HG02943 (cell line): ENCODE results near the gene TEX261.
"Not testable (repeated sequence)": the region's sequence is repeated elsewhere in the genome, so short reads cannot be mapped to it uniquely, and the experiment has no call there.

Experiments used
- ATAC-seq: cut with Tn5 transposase; IDR thresholded peaks from one replicate; pipeline ENCODE4 v1.9.1; 2021; ENCODE audit warnings: mild to moderate bottlenecking, low read depth, moderate library complexity; ENCODE audit not compliant: unreplicated experiment

The TEX261 gene

GRCh38 chr2:70994699-70995425, at the start of gene TEX261:
TEX261 (minus strand) TSS chr2:70994873; CDS start chr2:70994757, 116 bp downstream.
- ATAC-seq = peak; percentile 92

- no peak for ATAC-seq
These were observed 49.1 kb upstream of the TEX261 start for GRCh38 chr2:71043531-71044407.

GRCh38 chr2:71042287-71042686, 47.6 kb upstream of the TEX261 start:
- ATAC-seq = no peak

GRCh38 chr2:71036296-71036695, 41.6 kb upstream of the TEX261 start:
- not testable (repeated sequence) for ATAC-seq

GRCh38 chr2:71023553-71024243, 29.0 kb upstream of the TEX261 start:
- not testable (repeated sequence) for ATAC-seq

- not testable (repeated sequence) for ATAC-seq
These were observed 26.7 kb upstream of the TEX261 start for GRCh38 chr2:71021394-71021793.

GRCh38 chr2:71019989-71020388, 25.3 kb upstream of the TEX261 start:
- not testable (repeated sequence) for ATAC-seq

GRCh38 chr2:71018625-71019024, 24.0 kb upstream of the TEX261 start:
- ATAC-seq = no peak

- ATAC-seq = not testable (repeated sequence)
These were observed 17.1 kb upstream of the TEX261 start for GRCh38 chr2:71011786-71012185.

- ATAC-seq = no peak
These were observed 13.7 kb upstream of the TEX261 start for GRCh38 chr2:71008342-71008741.

GRCh38 chr2:71006955-71007799, 12.5 kb upstream of the TEX261 start:
- ATAC-seq = no peak

- ATAC-seq = no peak
These were observed 11.7 kb upstream of the TEX261 start for GRCh38 chr2:71006323-71006722.

GRCh38 chr2:71005271-71006202, 10.9 kb upstream of the TEX261 start:
- no peak for ATAC-seq

GRCh38 chr2:71004857-71005256, 10.2 kb upstream of the TEX261 start:
- no peak for ATAC-seq

- no peak for ATAC-seq
These were observed 9.5 kb upstream of the TEX261 start for GRCh38 chr2:71003966-71004755.

- no peak for ATAC-seq
These were observed 8.7 kb upstream of the TEX261 start for GRCh38 chr2:71003396-71003795.

GRCh38 chr2:71001981-71002570, 7.4 kb upstream of the TEX261 start:
- no peak for ATAC-seq

- ATAC-seq = no peak
These were observed 6.9 kb upstream of the TEX261 start for GRCh38 chr2:71001592-71001927.
